ENCODE data around the gene NHLH2. TPM values are rescaled to one million over a fixed set of nuclear protein-coding genes. Genes with fewer than 3 reads are reported as not detected.

Gene NHLH2
- polyA plus RNA-seq, 2 of the 4 experiments (the other 2 are of a cell fraction) = not detected

Other genes with a start within 250 kb of the NHLH2 start
- gene VANGL1, start 199.2 kb downstream of the NHLH2 start, polyA plus RNA-seq (2011; rRNA removed) = 11.5 and 15.1 TPM in 2 replicates
- 9.5 to 11.0 TPM (median 10.7 TPM) in 3 replicates for gene VANGL1, start 199.2 kb downstream of the NHLH2 start, polyA plus RNA-seq (2017; fragmentation: RNase III; extraction: RNeasy Plus Mini Kit Qiagen cat#74134 plus additional on column Dnase treatment)
- gene CASQ2, start 72.4 kb downstream of the NHLH2 start, polyA plus RNA-seq (2011; rRNA removed) = not detected in 2 replicates
- gene CASQ2, start 72.4 kb downstream of the NHLH2 start, polyA plus RNA-seq (2017; fragmentation: RNase III; extraction: RNeasy Plus Mini Kit Qiagen cat#74134 plus additional on column Dnase treatment) = not detected in 3 replicates
- 1.8 and 2.5 TPM in 2 replicates for gene SLC22A15, start 135.4 kb upstream of the NHLH2 start, polyA plus RNA-seq (2011; rRNA removed)
- gene SLC22A15, start 135.4 kb upstream of the NHLH2 start, polyA plus RNA-seq (2017; fragmentation: RNase III; extraction: RNeasy Plus Mini Kit Qiagen cat#74134 plus additional on column Dnase treatment) = 0.54 to 0.81 TPM (median 0.74 TPM) in 3 replicates

Data from A549 (cell line).